Parathyroid adenoma (tissue), 2 donors: ENCODE data around the gene KIF1A.

ENCODE experiments used
- H2AFZ ChIP-seq: fragments of 300-600 bp; sonication (generic); one replicate; pipeline ENCODE4 v1.7.0; 2017; ENCODE audit warnings: antibody characterized with exemption, mild to moderate bottlenecking
- H3K27ac ChIP-seq: fragments of 300-600 bp; sonication (generic); one replicate; pipeline ENCODE4 v1.7.0; 2017
- H3K27me3 ChIP-seq: fragments of 300-600 bp; sonication (generic); one replicate; pipeline ENCODE4 v1.7.0; 2017; ENCODE audit warnings: low read length; ENCODE audit not compliant: control insufficient read depth, insufficient read depth
- H3K36me3 ChIP-seq: fragments of 300-600 bp; sonication (generic); one replicate; pipeline ENCODE4 v1.7.0; 2017; ENCODE audit warnings: low read length; ENCODE audit not compliant: control insufficient read depth, insufficient read depth
- H3K4me1 ChIP-seq: fragments of 300-600 bp; sonication (generic); one replicate; pipeline ENCODE4 v1.7.0; 2017; ENCODE audit warnings: control low read depth
- H3K4me2 ChIP-seq: fragments of 300-600 bp; sonication (generic); one replicate; pipeline ENCODE4 v1.7.0; 2017; ENCODE audit warnings: low read length
- H3K4me3 ChIP-seq: fragments of 300-600 bp; sonication (generic); one replicate; pipeline ENCODE4 v1.7.0; 2017; ENCODE audit warnings: low read depth, low read length
- H3K79me2 ChIP-seq: fragments of 300-600 bp; sonication (generic); one replicate; pipeline ENCODE4 v1.7.0; 2017; ENCODE audit warnings: control low read depth
- H3K9ac ChIP-seq: fragments of 300-600 bp; sonication (generic); one replicate; pipeline ENCODE4 v1.7.0; 2017; ENCODE audit warnings: mild to moderate bottlenecking
- H3K9me3 ChIP-seq: fragments of 300-600 bp; sonication (generic); one replicate; pipeline ENCODE4 v1.7.0; 2017; ENCODE audit warnings: low read length; ENCODE audit not compliant: control insufficient read depth
- CTCF ChIP-seq: fragments of 300-600 bp; sonication (generic); IDR thresholded peaks from one replicate; pipeline ENCODE4 v1.7.0; 2017; ENCODE audit warnings: antibody characterized with exemption, mild to moderate bottlenecking
- donor health status: primary hyperparathyroidism.

KIF1A gene

GRCh38 chr2:240750409-240750808, 69.6 kb downstream of the KIF1A start:
- H3K79me2 ChIP-seq, result no peaks in the 10 kb centered on the region

GRCh38 chr2:240749516-240749915, 70.5 kb downstream of the KIF1A start:
- no peaks in the 10 kb centered on the region for H3K27me3 ChIP-seq
- no peak for TF ChIP-seq CTCF
- no peak overlapping the region for H3K4me2 ChIP-seq
- no peaks in the 10 kb centered on the region for H3K36me3 ChIP-seq
- H3K79me2 ChIP-seq, result no peaks in the 10 kb centered on the region
- H2AFZ ChIP-seq, result no peak overlapping the region
- H3K9me3 ChIP-seq, result no peaks in the 10 kb centered on the region
- no peak overlapping the region for H3K27ac ChIP-seq
- H3K4me1 ChIP-seq, result no peaks in the 10 kb centered on the region
- no peak overlapping the region for H3K9ac ChIP-seq
- no peak overlapping the region for H3K4me3 ChIP-seq

More at GRCh38 chr2:240750409-240750808, 69.6 kb downstream of the KIF1A start:
- Histone ChIP-seq H3K9me3 (no peaks in the 10 kb centered on the region), H3K9ac (no peak overlapping the region), H3K4me3 (no peak overlapping the region), H3K27me3 (no peaks in the 10 kb centered on the region), H3K4me2 (no peak overlapping the region), H2AFZ (no peak overlapping the region), H3K27ac (no peak overlapping the region), H3K4me1 (no peaks in the 10 kb centered on the region), H3K36me3 (no peaks in the 10 kb centered on the region)
- TF ChIP-seq CTCF, result no peak

GRCh38 chr2:240747256-240747655, 72.8 kb downstream of the KIF1A start:
- no peaks in the 10 kb centered on the region for H3K9me3 ChIP-seq
- no peak overlapping the region for H3K9ac ChIP-seq
- H3K36me3 ChIP-seq, result no peaks in the 10 kb centered on the region
- no peak overlapping the region for H2AFZ ChIP-seq
- no peaks in the 10 kb centered on the region for H3K4me1 ChIP-seq
- H3K79me2 ChIP-seq, result no peaks in the 10 kb centered on the region
- H3K4me2 ChIP-seq, result no peak overlapping the region
- no peak for TF ChIP-seq CTCF
- no peaks in the 10 kb centered on the region for H3K27me3 ChIP-seq
- H3K4me3 ChIP-seq, result no peak overlapping the region
- H3K27ac ChIP-seq, result no peak overlapping the region

- no peaks in the 10 kb centered on the region for H3K79me2 ChIP-seq
- H3K4me2 ChIP-seq, result no peak overlapping the region
- H3K9me3 ChIP-seq, result no peaks in the 10 kb centered on the region
- no peak for TF ChIP-seq CTCF
- H3K36me3 ChIP-seq, result no peaks in the 10 kb centered on the region
- no peak overlapping the region for H3K9ac ChIP-seq
- no peak overlapping the region for H3K4me3 ChIP-seq
- H3K4me1 ChIP-seq, result no peaks in the 10 kb centered on the region
- H2AFZ ChIP-seq, result no peak overlapping the region
- H3K27ac ChIP-seq, result no peak overlapping the region
- no peaks in the 10 kb centered on the region for H3K27me3 ChIP-seq
These were observed 73.3 kb downstream of the KIF1A start for GRCh38 chr2:240746671-240747070.

- Histone ChIP-seq H3K9ac (no peak overlapping the region), H3K27ac (no peak overlapping the region), H3K27me3 (no peaks in the 10 kb centered on the region), H3K4me3 (no peak overlapping the region), H3K4me1 (no peaks in the 10 kb centered on the region), H3K9me3 (no peaks in the 10 kb centered on the region), H2AFZ (no peak overlapping the region), H3K36me3 (no peaks in the 10 kb centered on the region), H3K4me2 (no peak overlapping the region), H3K79me2 (no peaks in the 10 kb centered on the region)
- no peak for TF ChIP-seq CTCF
These were observed 74.1 kb downstream of the KIF1A start for GRCh38 chr2:240745962-240746361.
